Left cardiac atrium (tissue), 4 donors: ENCODE results near the gene RPL36A. TPM values are rescaled to one million over a fixed set of nuclear protein-coding genes. Genes with fewer than 3 reads are reported as not detected.
A peak's percentile ranks its signal among the peaks of the same experiment; 100 is the strongest.

ENCODE experiments used
- ATAC-seq, 2 donors: fragments of 200-7000 bp; cut with Tn5 transposase; one replicate each; pipeline ENCODE4 v1.9.1; 2020; ENCODE audit warnings: mild to moderate bottlenecking in 2 of 2, moderate library complexity in 2 of 2
- DNase-seq: peaks from one replicate; pipeline ENCODE4 v3.0.0-alpha.2; 2020
- intact Hi-C, 2 donors: fragments of 100-400 bp; cut with DNase I; formaldehyde crosslinking; loops; one replicate each; pipeline versions ENCODE4 v1.14.1 to v1.15.1; 2022 to 2023
- total RNA-seq, 2 donors: library from RNA; stranded (reverse); fragmentation: NEBNext Ultra II Directional; extraction: Animal tissue kit (Norgen Biotek cat#: 25700); gene quantifications; one replicate each; pipeline ENCODE4 v1.2.1, GENCODE V29; 2021
- donor health status: DM: no; HTN: yes; CAD: no.
- donor health status: DM: no; HTN: yes; CAD: no; lungs with severe emphysema.
- donor health status: DM: yes; HTN: yes; CAD: no.
- donor health status: Dilated cardiomyopathy.

Gene RPL36A
- total RNA-seq, 2 donors from 2014 or later: 98.2 to 109 TPM

DNA sequence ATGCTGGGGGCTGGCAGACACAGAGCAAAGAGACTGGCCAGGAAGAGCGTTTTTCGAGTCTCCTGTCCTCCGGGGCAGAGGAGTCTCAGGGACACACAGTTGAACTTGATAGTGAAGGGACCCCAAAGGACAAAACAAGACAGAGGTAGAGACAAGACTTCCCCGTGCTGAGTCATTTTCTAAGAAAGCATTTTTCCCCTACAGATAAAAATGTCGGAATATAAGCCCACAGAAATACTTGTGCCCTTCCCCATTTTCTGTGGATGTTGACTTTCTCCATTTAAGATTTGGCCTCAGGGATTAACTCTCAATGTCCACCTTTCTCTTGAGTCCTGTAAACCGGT is 4.3 kb upstream of the RPL36A start:
- ATAC-seq (no peak), DNase-seq (no peak)
- intact Hi-C loops: no loop called here

DNA sequence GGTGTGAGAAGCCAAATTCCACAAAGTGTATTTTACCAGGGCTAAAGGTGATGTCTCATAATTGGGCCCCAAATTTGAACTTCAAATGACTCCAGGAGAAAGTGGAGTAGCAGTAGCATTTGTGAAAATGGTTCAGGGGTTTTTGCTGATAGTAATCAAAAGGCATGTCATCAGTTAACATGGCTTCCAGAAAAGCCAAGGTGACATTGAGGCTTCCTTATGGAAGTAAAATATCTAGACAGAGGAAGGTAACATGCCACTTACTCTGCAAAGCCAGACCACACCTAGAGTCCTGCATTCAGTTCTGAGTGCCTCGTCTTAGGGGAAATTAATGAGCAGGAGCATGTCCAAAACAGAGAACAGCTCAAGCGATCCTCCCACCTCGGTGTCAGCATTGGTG is 2.2 kb upstream of the RPL36A start:
- intact Hi-C loops: no loop called here
- ATAC-seq (no peak), DNase-seq (no peak)

DNA sequence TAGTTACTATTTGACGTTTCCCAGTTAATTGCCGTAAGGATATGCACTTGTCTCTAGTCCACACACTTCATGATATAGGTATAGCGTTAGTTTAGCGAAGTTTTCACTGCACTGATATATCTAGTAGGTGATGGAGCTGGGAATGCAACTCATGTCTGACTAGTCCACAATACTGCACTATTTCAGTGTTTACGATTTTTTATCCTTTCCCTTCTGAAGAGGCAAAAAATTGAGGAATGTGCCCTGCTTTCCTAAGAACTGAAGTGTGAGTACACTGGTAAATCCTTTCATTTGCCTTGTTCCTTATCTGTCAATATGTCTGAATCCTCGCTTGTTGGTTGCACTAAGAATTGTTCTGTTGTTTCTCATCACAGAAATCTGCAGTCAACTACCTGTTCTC is 1.0 kb downstream of the RPL36A start:
- intact Hi-C loops: no loop called here
- ATAC-seq (no peak), DNase-seq (no peak)

DNA sequence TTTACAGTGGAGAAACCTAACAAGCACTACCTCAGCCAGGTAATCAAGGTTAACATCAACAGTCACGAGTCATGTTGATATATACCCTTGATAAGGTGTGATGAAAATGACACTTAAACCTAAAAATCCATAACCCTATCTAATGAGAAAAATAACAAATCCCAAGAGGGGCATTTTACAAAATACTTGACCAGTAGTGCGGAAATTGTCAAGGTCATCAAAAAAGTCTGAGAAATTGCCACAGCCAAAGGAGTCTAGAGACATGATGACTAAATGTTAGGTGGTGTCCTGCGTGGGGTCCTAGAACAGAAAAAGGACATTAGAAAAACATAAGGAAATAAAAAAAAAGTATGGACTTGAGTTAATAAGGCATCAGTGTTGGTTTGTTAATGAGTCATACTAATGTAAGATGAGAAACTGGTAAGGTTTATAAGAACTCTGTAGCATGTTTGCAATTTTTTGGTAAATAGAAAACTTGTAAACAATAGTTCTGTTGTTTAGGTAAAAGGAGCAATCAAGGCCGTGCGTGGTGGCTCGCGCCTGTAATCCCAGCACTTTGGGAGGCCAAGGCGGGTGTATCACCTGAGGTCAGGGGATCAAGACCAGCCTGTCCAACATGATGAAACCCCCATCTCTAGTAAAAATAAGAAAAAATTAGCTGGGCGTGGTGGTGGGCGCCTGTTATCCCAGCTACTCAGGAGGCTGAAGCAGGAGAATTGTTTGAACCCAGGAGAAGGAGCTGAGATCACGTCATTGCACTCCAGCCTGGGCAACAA is 2.9 kb downstream of the RPL36A start:
- intact Hi-C loops: no loop called here
- ATAC-seq (no peak), DNase-seq (no peak)

DNA sequence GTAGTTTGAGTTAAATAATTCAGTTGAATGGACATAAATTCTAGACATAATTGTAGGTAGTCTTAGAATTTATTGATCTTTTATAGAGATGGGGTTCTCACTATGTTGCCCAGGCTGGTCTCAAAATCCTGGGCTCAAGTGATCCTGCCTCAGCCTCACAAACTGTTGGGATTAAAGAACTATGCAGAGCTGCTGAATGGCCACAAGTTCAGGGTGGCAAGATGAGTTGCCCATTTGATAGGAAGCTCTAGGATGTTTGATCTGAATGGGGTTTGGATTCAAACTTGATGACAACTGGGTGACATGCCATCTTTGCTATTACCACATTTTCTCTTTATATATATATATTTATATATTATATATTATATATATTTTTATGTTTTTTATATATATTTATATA is 3.6 kb downstream of the RPL36A start:
- DNase-seq: no peak
- no peak for ATAC-seq
- intact Hi-C loops: no loop called here

DNA sequence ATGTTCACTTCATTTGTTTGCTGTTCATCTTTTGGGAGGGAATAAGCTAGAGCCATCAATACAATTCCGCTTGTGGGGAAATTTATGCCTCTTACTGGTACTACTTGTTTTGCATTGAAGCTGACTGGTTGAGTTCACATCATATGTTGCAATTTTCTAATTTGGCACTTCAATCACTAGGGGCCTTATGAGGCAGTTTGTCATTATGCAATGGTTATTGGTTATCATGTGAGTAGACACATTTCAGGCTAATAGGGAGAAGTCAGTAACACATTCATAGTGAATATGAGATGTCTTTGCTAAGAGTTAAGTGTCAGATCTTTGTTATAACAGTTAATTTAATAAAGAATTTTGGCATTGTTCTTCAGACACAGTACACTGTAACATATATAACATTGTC is 5.0 kb downstream of the RPL36A start:
- DNase-seq: no peak
- intact Hi-C loops: no loop called here
- ATAC-seq: no peak

DNA sequence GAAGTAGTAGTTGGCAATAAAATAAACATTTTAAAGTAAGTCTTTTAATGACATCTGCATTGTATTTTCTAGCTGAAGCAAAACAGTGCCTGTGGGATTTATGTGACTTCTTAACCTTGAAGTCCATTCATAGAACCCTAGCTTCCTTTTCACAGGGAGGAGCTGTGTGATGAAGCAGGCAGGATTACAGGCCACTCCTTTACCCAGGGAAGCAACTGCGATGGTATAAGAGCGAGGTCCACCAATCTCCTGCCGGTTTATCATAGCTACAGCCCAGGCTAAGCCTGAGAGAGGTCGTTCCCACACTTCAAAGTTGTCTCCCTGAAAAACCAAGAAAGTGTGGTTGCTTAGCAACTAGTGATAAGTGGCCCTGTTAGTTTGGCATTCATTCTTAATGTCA is 7.0 kb downstream of the RPL36A start:
- intact Hi-C loops: no loop called here
- DNase-seq: no peak
- ATAC-seq: no peak

DNA sequence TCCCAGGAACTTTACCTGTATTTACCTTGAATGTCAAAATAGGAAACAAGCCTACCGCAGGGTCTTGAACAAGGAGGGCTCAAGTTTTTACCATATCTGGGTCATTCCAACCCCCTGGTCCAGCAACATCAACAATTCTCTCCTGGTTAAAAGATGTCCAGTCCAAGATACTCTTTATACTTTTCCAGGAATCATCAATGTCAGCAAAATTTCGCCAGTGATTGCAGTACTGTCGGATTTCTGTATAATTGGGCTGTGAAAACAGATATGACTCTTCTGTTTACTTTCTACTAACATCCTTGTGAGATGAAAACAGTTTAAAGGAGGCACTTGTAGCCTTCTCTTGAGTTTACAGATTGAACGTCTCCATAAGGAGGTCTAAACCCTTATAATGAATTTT is 7.9 kb downstream of the RPL36A start:
- DNase-seq (no peak), ATAC-seq (no peak)
- intact Hi-C loops: no loop called here

DNA sequence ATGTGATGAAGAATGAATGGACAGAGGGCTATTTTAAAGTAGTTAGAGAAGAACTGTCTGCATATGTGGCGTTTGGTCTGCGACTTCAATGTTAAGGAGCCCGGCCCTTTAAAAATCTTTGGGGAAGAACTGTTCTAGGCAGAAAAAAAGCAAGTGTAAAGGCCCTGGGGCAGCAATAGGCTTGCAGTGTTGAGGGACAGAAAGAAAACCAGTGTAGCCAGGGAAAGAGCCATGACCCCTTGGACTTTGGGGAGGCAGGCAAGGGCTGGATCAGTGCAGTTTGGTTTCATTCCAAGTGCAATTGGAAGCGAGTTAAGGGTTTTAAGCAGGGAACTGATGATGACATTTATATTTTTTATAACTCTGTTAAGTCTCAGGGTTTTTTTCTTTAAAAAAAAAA is 9.0 kb downstream of the RPL36A start:
- intact Hi-C loops: no loop called here
- ATAC-seq (no peak), DNase-seq (no peak)

DNA sequence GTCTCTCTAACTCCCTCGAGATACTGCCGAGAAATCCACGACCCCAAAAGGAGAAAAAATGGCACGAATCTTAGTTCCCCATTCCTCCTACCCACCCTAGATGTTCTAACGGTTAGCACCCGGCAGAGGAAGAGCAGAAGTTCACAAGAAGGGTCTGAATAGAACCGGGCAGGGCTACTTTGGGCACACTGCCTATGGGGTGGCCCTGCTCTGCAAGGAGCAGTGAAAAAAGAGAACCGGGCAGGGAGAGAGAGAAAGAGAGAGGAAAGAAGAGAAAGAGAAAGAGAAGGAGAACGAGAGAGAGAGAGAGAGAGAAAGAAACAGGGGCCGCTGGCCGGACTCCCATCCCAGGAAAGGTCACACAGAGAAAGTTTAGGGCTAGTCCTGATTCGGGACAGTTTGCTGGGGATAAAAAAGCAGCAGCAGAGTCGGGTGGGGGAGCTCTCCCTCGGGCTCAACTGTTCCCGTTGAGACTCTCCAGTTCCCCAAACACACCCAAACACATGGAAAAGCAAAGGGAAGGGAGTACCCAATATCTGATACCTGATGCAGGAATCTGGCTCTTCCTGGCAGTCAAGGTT is 16.4 kb downstream of the RPL36A start:
- DNase-seq: no peak
- peak in 1 of 2 donors; percentile 3 for ATAC-seq
- intact Hi-C loops: no loop called here

DNA sequence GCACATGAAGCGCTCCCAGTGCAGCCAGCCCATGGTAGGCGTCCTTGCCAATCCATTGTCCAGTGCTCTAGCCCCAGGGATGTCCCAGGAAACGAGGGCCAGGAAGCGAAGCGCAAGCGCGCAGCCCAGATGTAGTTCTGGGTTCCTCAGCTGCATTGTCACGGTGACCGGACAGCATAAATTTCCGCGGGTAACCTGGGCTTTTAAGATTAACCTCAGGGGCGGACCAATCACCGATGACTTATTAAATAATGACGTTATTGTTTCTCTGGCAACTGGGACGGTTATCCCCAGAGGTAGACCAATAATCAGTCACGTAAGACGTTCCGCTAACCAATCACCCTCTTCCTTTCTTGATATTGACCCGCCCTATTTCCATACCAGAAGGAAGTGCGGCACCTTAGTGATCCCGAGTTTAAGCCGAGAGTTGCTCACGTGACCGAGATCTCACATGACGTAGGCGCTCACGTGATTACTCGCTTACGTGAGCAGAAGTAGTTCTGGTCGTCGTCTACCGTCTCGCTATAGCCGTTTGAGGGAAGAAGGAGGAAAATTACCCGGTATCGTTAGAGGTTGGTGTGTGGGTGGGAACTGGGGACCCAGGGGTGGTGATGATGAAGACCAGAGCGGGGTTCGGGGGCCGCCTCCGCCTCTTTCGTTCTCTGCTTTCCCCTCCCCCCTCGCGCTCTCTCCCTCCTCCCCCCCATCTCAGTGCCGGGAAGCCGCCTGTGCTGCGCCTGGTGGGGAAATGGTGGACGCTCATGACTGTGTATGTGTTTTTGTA is 17.1 kb downstream of the RPL36A start, which contains the start of the genes GLA and HNRNPH2:
Gene GLA (minus strand): TSS at position 178 of the 784 bp plus-strand sequence. CDS start 22 bp downstream, at position 156.
Gene HNRNPH2 (plus strand): TSS at position 475 of the 784 bp plus-strand sequence. CDS start 3,767 bp downstream, outside the sequence.
- intact Hi-C loops: no loop called here
- DNase-seq (peak; percentile 91), ATAC-seq (peak; percentile 99)

DNA sequence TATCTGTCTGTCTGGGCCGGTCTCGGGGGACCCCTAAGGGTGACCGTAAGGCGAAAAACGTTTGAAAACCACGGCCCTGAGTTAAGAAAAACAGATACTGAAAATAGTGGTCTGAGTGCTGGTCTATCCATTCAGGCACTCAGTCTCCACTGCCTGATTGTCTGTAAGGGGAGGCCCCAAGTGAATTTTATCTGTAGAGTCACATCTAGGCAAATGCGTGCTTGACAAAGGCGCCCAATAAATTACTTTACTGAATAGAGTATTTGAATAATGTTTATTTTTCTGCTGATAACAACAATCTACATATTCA is 17.7 kb downstream of the RPL36A start:
- ATAC-seq (peak in 1 of 2 donors; percentile 38), DNase-seq (no peak)
- intact Hi-C loops: no loop called here

DNA sequence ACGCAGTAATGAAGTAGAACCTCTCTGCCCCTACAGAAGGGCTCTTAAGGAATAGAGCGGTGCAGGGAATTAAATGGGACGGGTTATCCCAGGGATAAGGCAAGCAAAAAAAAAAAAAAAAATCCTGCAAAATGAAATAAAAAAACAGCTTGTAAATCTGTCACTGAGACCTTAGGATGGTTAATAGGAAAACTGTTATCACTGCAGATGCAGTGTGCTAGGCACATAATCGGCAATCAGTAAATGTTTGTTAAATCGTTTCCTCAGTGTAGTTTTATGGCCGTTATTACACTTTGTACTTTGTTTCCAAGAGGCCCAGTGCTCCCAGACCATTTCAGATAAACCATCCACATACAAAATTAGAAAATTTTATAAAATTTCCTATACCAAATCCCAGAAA is 18.2 kb downstream of the RPL36A start:
- DNase-seq (no peak), ATAC-seq (no peak)
- intact Hi-C loops: no loop called here

DNA sequence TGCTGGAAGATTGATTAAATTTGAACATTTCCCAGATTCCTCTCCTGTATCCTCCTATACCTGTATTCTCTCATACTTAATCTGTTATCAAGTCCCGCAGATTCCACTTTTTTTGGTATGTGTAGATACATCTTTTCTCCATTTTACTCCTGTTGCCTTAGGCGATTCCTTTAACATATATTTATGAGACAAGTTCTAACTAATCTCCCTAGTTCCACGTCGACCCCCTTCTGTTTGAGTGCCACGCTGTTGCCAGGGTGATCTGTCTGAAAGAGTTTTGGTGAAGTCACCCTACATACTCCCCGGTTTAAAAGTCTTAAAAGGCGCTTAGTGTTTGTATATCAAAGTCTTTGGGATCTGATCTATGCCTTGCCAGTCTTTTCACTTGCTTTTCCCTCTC is 19.6 kb downstream of the RPL36A start:
- intact Hi-C loops: no loop called here
- no peak for ATAC-seq
- DNase-seq: no peak

DNA sequence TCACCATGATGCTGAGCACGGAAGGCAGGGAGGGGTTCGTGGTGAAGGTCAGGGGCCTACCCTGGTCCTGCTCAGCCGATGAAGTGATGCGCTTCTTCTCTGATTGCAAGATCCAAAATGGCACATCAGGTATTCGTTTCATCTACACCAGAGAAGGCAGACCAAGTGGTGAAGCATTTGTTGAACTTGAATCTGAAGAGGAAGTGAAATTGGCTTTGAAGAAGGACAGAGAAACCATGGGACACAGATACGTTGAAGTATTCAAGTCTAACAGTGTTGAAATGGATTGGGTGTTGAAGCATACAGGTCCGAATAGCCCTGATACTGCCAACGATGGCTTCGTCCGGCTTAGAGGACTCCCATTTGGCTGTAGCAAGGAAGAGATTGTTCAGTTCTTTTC is 21.2 kb downstream of the RPL36A start:
- no peak for DNase-seq
- intact Hi-C loops: no loop called here
- ATAC-seq: no peak

DNA sequence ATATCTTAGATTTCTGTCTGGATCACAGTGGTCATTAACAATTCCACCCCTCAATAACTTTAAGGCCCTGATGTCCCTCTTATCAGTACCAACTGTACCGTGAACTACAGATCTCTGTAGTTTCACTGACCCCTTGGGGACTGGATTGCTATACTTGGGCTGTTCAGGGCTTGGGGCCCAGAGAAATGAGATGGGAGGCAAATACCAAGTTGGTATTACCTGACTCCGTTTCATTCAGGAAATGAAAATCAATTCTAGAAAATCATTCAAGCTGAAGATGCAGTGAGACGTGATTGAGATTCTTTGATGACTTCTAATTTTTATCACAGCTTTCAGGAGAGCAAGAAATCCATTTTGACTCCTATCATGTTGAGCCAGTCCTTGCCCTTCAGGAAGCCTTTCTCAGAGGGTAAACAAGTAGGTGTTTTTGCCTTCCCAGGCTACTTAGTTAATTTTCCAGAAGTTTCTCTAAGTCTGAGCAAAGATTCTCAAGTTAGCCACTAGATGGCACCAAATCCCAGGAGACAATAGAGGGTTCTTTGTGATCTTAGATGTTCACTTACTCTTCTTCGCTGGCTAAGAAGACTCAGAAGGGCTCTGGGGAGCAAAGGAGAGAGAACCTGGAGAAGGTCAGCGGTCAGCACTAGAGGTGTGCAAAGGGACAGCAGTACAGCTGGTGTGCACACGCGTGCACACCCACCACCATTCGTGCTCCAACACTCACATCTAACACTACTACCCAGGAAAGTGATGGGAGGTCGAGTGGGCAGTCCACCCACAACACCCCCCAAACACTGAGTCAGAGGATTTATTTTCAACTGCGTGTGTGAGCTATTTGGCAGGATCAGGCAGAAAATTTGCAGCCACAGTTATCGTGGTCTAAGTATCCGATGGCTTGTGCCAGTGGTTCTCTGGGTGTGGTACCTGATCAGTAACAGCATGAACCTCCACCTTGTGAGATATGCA is 24.7 kb downstream of the RPL36A start:
- peak; percentile 27 to 42 for ATAC-seq
- intact Hi-C loops: loop anchor here in 1 of 2 donors (5.0 kb wide), 1 partner anchor 382 kb away; no protein-coding TSS in a partner anchor

DNA sequence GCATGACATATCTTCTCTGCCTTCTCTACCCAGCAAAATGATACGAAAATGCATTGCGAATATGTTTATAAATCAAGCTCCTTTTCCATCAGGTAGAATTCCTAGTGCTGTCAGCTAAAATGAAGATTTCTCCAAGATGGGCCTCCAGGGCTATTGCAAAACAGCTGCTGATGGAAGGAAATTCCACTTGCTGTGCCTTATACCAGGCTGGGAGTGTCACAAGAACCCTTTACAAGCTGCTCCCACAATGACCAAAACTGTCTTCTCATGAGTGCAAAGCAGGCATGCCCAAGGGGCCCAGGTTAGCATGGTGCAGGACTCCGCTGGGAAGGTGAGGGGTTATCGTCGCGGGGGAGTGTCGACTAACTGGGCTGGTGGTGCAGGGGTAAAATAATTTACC is 25.9 kb downstream of the RPL36A start:
- DNase-seq: no peak
- intact Hi-C loops: loop anchor here in 1 of 2 donors (5.0 kb wide), 1 partner anchor 381 kb away; no protein-coding TSS in a partner anchor
- no peak for ATAC-seq

More for the DNA sequence above, 24.7 kb downstream of the RPL36A start:
- DNase-seq: no peak

DNA sequence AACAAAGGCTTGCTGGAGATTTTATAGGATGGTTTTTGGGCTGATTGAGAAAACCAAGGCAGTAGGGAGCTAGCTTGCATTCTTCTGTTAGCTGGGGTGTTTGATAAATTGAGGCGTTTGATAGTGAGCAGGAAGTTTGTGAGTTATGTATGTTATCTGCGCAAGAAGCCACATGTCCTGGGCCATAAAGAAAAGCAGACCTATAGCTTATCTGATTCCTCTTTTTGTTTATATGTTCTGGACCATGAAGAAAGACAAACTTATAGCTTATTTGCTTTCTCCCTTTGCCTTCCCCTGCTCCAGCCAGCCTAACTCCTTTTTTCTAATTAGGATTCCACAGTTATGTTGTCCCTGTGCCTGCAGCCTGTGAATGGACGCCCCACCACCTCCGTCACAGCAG is 26.4 kb downstream of the RPL36A start:
- intact Hi-C loops: loop anchor here in 1 of 2 donors (5.0 kb wide), 1 partner anchor 380 kb away; no protein-coding TSS in a partner anchor
- no peak for ATAC-seq

More for the DNA sequence above, 26.4 kb downstream of the RPL36A start:
- DNase-seq: no peak
